H1 (cell line): ENCODE data around the gene H2AZ2. TPM values are rescaled to one million over a fixed set of nuclear protein-coding genes. Genes with fewer than 3 reads are reported as not detected.

Experiments
- JUN ChIP-seq: IDR thresholded peaks from 2 replicates; pipeline ENCODE4 v1.6.1; 2011; ENCODE audit warnings: low read depth, mild to moderate bottlenecking, improper control_type of control experiment, low read length
- PHF8 ChIP-seq: fragments of 200-600 bp; sonication (generic); conservative IDR thresholded peaks from 2 replicates; pipeline ENCODE4 v1.7.1; 2012; ENCODE audit warnings: low read depth, mild to moderate bottlenecking, inconsistent platforms, low read length, moderate library complexity
- RBBP5 ChIP-seq: IDR thresholded peaks from 2 replicates; pipeline ENCODE4 v1.7.1; 2012; ENCODE audit warnings: low read depth, mild to moderate bottlenecking, inconsistent platforms, low read length, moderate library complexity, borderline replicate concordance
- SP2 ChIP-seq: IDR thresholded peaks from 2 replicates; pipeline ENCODE4 v1.6.1; 2012; ENCODE audit warnings: mild to moderate bottlenecking, low read length, inconsistent platforms
- TAF1 ChIP-seq: IDR thresholded peaks from 2 replicates; pipeline ENCODE4 v1.6.1; 2011; ENCODE audit warnings: mild to moderate bottlenecking, low read depth, low read length
- polyA plus RNA-seq, 7 experiments: library from polyadenylated mRNA; depleted of rRNA in 3 of 7; stranded (reverse) in 5 of 7; unstranded in 2 of 7; fragments of >200 nt in 5 of 7; fragments of 200-250 nt in 2 of 7; gene quantifications; 1 replicate in 5 of 7; 2 replicates in 1 of 7; 4 replicates in 1 of 7; pipeline versions ENCODE4 v1.2.1 to v1.2.3, GENCODE V29; 2011 to 2013; ENCODE audit warnings: missing spikeins in 2 of 7, mixed read lengths in 2 of 7
- total RNA-seq: library from RNA; stranded (reverse); fragmentation: NEBNext Ultra II Directional; extraction: Animal tissue kit (Norgen Biotek cat#: 25700); gene quantifications from 2 replicates; pipeline ENCODE4 v1.2.1, GENCODE V29; 2021
- TF ChIP-seq, protein P1 (sequence below): IDR thresholded peaks from 2 replicates; pipeline ENCODE4 v1.6.1; 2012; ENCODE audit warnings: inconsistent platforms
- TF ChIP-seq, protein P2 (sequence below): IDR thresholded peaks from 2 replicates; pipeline ENCODE4 v1.6.1; 2012; ENCODE audit warnings: inconsistent platforms

Gene H2AZ2
- total and polyA plus RNA-seq, 2 of the 8 experiments (the other 6 are each of a cell fraction or from before 2014, with no cell fraction given), result 168 to 187 TPM

DNA sequence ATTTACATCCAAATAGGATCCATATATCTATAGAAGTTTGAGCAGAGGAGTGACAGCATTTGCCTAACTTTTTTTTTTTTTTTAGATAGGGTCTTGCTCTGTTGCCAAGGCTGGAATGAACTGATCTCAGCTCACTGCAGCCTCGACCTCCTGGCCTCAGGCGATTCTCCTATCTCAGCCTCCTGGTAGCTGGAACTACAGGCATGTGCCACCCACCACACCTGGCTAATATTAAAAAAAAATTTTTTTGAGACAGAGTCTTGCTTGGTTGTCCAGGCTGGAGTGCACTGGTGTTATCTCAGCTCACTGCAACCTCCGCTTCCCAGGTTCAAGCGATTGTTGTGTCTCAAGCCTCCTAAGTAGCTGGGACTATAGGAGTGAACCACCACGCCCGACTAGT lies 36.3 kb downstream of the H2AZ2 start (continued):
- TF ChIP-seq, protein P1, sequence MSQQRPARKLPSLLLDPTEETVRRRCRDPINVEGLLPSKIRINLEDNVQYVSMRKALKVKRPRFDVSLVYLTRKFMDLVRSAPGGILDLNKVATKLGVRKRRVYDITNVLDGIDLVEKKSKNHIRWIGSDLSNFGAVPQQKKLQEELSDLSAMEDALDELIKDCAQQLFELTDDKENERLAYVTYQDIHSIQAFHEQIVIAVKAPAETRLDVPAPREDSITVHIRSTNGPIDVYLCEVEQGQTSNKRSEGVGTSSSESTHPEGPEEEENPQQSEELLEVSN, result no peak
- TF ChIP-seq JUN (no peak), SP2 (no peak), PHF8 (no peak), TAF1 (no peak), RBBP5 (no peak)
- TF ChIP-seq, protein P2, sequence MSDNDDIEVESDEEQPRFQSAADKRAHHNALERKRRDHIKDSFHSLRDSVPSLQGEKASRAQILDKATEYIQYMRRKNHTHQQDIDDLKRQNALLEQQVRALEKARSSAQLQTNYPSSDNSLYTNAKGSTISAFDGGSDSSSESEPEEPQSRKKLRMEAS, result no peak
